IPS-15b (cell line): ENCODE data around the gene LYST.
"Not testable (repeated sequence)": the region's sequence is repeated elsewhere in the genome, so short reads cannot be mapped to it uniquely, and the experiment has no call there.

Experiments used
- H3K27me3 ChIP-seq: one replicate; pipeline ENCODE4 v1.6.1; 2013; ENCODE audit warnings: low read length; ENCODE audit not compliant: control insufficient read depth, insufficient read depth
- H3K36me3 ChIP-seq: one replicate; pipeline ENCODE4 v1.6.1; 2013; ENCODE audit warnings: low read length; ENCODE audit not compliant: control insufficient read depth, insufficient read depth
- H3K4me1 ChIP-seq: one replicate; pipeline ENCODE4 v1.6.1; 2013; ENCODE audit warnings: mild to moderate bottlenecking, low read length; ENCODE audit not compliant: control insufficient read depth, insufficient read depth
- H3K4me3 ChIP-seq: one replicate; pipeline ENCODE4 v1.5.1; 2013; ENCODE audit warnings: low read depth, low read length
- H3K9ac ChIP-seq: one replicate; pipeline ENCODE4 v1.6.1; 2013; ENCODE audit warnings: low read depth, mild to moderate bottlenecking, low read length
- H3K9me3 ChIP-seq: one replicate; pipeline ENCODE4 v1.6.1; 2013; ENCODE audit warnings: mild to moderate bottlenecking, low read length; ENCODE audit not compliant: control insufficient read depth, insufficient read depth

The LYST gene

GRCh38 chr1:235643837-235644692 lies 222.6 kb downstream of the LYST start:
- H3K27me3 ChIP-seq = no peaks in the 10 kb centered on the region
- no peaks in the 10 kb centered on the region for H3K36me3 ChIP-seq
- no peak overlapping the region for H3K9ac ChIP-seq
- no peaks in the 10 kb centered on the region for H3K9me3 ChIP-seq
- peaks cover 3% of the 10 kb centered on the region for H3K4me1 ChIP-seq
- no peak overlapping the region for H3K4me3 ChIP-seq

- H3K4me3 ChIP-seq = no peak overlapping the region
- no peaks in the 10 kb centered on the region for H3K36me3 ChIP-seq
- no peaks in the 10 kb centered on the region for H3K27me3 ChIP-seq
- H3K9me3 ChIP-seq = no peaks in the 10 kb centered on the region
- peaks cover under 1% of the 10 kb centered on the region for H3K4me1 ChIP-seq
- no peak overlapping the region for H3K9ac ChIP-seq
These were observed 223.7 kb downstream of the LYST start for GRCh38 chr1:235642943-235643371.

DNA sequence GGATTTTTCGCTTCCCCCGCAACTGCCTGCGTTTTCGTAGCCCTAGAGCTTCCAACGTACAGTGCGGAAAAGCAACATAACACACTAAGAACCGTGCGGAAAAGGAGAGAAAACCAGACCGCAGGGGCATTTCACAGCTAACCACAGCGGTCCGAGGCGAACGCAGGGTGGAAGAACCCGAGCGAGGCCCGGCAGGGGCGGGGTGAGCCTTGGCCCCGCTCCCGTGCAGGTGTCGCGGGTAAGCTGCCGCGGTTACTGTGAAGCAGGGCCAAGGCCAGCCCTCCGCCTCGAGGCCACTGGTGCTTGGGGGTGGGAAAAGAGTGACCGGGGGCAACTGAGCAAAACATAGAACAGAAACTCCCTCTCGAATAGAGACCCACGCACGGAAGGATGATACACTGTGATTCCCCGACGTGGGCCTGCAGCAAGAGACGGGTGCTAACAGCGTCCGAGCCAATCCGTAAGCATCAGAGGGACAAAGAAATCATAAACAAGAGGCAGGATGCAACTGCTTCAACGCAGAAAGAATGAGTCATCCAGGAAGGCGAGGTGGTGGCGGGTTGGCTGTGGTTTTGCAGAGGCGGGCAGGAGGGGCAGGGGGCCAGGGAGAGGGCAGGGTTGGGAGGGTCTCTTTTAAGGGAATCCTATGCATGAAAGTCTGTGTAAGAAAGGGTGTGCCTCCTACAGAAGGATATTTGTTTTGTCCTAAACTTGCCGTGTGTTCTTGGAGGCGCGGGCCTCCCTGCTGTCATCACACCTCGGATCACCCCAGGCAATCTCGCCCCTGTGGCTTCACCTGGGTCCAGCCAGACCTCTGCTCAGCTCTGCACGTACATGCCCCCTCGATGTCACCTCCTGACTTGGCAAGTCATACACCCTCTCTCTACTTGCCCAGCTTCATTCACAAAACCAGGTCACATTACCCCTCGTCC lies 224.4 kb downstream of the LYST start:
- Histone ChIP-seq H3K27me3 (no peaks in the 10 kb centered on the region), H3K36me3 (no peaks in the 10 kb centered on the region), H3K9ac (no peak overlapping the region), H3K9me3 (no peaks in the 10 kb centered on the region), H3K4me3 (no peak overlapping the region), H3K4me1 (no peaks in the 10 kb centered on the region)

DNA sequence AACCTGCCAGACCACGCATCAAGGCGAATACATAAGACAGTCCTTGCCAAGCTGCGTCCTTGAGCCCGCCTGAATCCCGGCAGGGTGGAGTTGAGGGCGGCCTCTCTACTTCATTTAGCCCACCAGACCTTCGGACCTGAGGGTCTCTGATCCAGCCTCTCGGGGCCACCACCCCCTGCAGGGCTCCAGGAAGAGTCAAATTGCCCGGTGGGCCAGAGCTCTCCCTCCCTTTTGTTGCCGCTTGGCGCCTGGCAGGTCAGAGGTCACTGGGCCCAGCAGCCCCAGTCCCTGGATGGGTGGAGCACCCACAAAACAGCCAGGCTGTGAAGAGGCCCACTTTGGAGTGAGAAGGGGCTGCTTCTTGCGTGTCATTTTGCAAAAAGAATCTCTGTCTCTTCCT lies 226.1 kb downstream of the LYST start:
- H3K36me3 ChIP-seq = no peaks in the 10 kb centered on the region
- H3K9me3 ChIP-seq = no peaks in the 10 kb centered on the region
- H3K9ac ChIP-seq = no peak overlapping the region
- no peaks in the 10 kb centered on the region for H3K4me1 ChIP-seq
- H3K4me3 ChIP-seq = no peak overlapping the region
- H3K27me3 ChIP-seq = no peaks in the 10 kb centered on the region

DNA sequence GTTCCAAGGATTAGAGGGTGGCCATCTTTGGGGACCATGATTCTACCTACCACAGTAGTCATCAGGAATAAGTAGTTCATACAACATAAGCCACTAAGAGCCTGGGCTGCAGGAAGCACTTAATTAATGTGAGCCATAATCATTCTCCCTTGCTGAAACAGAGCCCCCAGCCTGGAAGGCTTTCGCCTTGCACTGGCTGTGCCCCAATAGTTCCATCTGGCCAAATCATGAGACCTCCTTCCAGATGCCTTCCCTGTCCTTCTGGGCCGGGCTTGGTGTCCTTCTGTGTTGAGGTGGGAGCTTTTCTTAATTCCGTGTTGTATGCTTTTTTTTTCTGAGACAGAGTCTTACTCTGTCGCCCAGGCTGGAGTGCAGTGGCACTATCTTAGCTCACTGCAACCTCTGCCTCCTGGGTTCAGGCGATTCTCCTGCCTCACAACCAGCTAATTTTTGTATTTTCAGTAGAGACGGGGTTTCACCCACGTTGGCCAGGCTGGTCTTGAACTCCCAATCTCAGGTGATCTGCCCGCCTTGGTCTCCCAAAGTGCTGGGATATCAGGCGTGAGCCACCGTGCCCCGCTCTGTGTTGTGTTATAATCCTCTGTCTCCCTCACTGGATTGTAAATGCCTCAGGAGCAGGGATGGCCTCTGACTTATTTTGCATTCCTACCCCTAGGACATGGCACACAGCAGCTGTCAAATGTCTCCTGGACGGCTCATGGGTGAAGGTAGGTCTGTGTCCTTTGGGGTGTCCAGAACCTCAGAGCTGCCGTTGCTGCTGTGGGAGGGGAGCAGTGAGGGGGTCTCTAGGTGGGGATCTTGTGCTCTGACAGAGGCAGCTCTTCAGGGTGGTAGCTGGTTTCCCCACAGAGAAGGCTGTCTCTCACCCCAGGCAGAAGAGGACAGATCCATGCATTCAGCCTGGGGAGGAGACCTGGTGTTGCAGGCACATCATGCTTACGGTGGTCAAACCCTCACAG lies 227.2 kb downstream of the LYST start:
- Histone ChIP-seq H3K9ac (no peak overlapping the region), H3K4me1 (no peaks in the 10 kb centered on the region), H3K9me3 (no peaks in the 10 kb centered on the region), H3K27me3 (no peaks in the 10 kb centered on the region), H3K36me3 (no peaks in the 10 kb centered on the region), H3K4me3 (no peak overlapping the region)

DNA sequence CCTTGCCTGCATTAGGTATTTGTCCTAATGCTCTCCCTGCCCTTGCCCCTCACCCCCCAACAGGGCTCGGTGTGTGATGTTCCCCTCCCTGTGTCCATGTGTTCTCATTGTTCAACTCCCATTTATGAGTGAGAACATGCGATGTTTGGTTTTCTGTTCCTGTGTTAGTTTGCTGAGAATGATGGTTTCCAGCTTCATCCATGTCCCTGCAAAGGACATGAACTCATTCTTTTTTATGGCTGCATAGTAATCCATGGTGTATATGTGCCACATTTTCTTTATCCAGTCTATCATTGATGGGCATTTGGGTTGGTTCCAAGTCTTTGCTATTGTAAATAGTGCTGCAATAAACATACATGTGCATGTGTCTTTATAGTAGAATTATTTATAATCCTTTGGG lies 228.1 kb downstream of the LYST start:
- not testable (repeated sequence) for H3K4me3 ChIP-seq, H3K9ac ChIP-seq, H3K36me3 ChIP-seq, H3K27me3 ChIP-seq, H3K4me1 ChIP-seq, H3K9me3 ChIP-seq

DNA sequence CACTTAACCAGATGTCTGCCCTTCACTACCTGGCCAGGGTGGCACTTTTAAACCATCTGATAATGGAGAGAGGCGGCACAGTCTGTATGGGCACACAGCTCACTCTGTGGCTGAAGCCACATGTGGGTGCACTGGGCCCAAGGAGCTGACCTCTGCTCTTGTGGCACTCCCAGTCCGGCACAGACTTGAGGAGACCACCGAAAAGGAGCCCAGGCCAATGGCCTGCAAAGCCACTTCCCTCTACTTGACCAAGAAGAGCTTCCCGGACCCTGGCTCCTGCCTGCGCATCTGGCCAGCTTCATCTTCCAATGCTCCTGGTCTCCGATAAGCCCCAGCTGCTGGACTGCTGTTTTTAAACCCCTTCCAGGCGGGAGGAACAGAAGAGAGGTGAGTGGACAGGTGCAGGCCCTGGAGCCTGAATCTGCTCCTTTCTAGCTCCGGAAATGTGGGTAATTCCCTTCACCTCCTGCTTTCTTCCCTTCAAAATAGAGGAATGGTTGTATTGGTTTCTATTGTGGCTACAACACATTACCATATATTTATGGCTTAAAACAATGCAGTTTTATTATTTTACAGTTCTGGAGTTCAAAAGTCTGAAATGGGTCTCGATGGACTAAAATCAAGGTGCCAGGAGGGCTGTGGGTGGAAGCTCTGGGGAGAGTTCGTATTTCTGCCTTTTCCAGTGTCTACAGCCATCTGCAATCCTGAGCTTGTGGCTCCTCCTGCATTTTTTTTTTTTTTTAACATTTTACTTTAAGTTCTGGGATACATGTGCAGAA lies 228.8 kb downstream of the LYST start:
- no peaks in the 10 kb centered on the region for H3K4me1 ChIP-seq
- H3K36me3 ChIP-seq = no peaks in the 10 kb centered on the region
- no peak overlapping the region for H3K9ac ChIP-seq
- no peak overlapping the region for H3K4me3 ChIP-seq
- no peaks in the 10 kb centered on the region for H3K27me3 ChIP-seq
- no peaks in the 10 kb centered on the region for H3K9me3 ChIP-seq

DNA sequence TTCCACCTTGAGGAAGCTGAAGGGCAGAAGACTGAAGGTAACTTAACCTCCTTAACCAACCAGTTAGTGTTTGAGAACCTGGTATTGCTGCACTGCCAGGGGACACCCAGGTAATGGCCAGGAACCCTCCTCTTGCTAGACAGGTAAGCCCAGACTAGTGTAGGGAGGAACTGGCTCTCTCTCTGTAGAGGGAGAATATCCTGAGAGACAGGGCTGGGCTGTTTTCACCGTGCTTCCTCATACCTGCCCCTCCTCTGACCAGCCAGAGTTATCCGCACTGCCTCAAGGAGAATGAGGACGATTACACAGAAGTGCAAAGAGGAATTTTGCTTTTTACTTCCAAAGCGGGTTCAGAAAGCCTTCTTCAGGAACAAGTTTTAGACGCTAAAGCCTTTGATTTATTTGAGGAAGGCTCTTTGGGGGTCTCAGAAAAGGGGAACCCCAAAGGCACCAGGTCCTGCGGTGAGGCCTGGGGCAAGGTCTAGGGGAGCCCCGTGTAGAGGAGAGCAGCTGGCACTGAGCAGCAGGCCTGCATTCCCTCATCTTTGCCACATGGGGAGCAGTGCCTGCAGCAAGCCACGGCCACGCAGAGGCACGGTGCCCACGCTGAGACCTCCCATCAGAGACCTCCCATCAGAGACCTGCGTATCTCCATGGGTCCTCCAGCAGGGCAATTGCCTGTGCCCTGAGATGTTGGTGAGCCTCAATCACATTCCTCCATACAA lies 230.6 kb downstream of the LYST start:
- no peak overlapping the region for H3K4me3 ChIP-seq
- H3K27me3 ChIP-seq = no peaks in the 10 kb centered on the region
- no peaks in the 10 kb centered on the region for H3K36me3 ChIP-seq
- H3K9ac ChIP-seq = no peak overlapping the region
- H3K9me3 ChIP-seq = no peaks in the 10 kb centered on the region
- H3K4me1 ChIP-seq = no peaks in the 10 kb centered on the region

GRCh38 chr1:235632506-235633401 lies 234.0 kb downstream of the LYST start:
- H3K9ac ChIP-seq = no peak overlapping the region
- no peaks in the 10 kb centered on the region for H3K9me3 ChIP-seq

More at GRCh38 chr1:235632506-235633401, 234.0 kb downstream of the LYST start:
- no peaks in the 10 kb centered on the region for H3K27me3 ChIP-seq
- H3K36me3 ChIP-seq = no peaks in the 10 kb centered on the region
- no peak overlapping the region for H3K4me3 ChIP-seq
- H3K4me1 ChIP-seq = no peaks in the 10 kb centered on the region
